Activated CD4-positive, alpha-beta memory T cell treated with anti-CD3 and anti-CD28 coated beads for 36 hours (primary cell): ENCODE data around the gene C3orf49. TPM values are rescaled to one million over a fixed set of nuclear protein-coding genes. Genes with fewer than 3 reads are reported as not detected.

Experiments used
- CTCF ChIA-PET: fragments of 350-600 bp; sonication (Branson Sonifier 250); formaldehyde crosslinking; loops from one replicate; lab custom pipeline; 2021; ENCODE audit warnings: antibody characterized with exemption, inconsistent platforms; lab: Charles Lee
- POLR2A ChIA-PET: fragments of 350-600 bp; sonication (Branson Sonifier 250); formaldehyde crosslinking; loops from one replicate; lab custom pipeline; 2021; ENCODE audit warnings: antibody characterized with exemption; lab: Charles Lee
- DNase-seq: peaks from one replicate; pipeline ENCODE4 v3.0.0-alpha.2; 2020
- H3K27ac Mint-ChIP-seq: one replicate; pipeline ENCODE4 v1.8.0; 2021; ENCODE audit warnings: mixed read lengths
- H3K27me3 Mint-ChIP-seq: one replicate; pipeline ENCODE4 v1.8.0; 2021; ENCODE audit warnings: mixed read lengths
- H3K36me3 Mint-ChIP-seq: one replicate; pipeline ENCODE4 v1.8.0; 2021; ENCODE audit warnings: mixed read lengths
- H3K4me1 Mint-ChIP-seq: one replicate; pipeline ENCODE4 v1.8.0; 2021; ENCODE audit warnings: low read depth, mixed read lengths
- H3K4me3 Mint-ChIP-seq: one replicate; pipeline ENCODE4 v1.8.0; 2021; ENCODE audit warnings: mild to moderate bottlenecking, mixed read lengths
- H3K9me3 Mint-ChIP-seq: one replicate; pipeline ENCODE4 v1.8.0; 2021; ENCODE audit warnings: mixed read lengths
- intact Hi-C: fragments of 100-400 bp; cut with micrococcal nuclease; formaldehyde crosslinking; loops from one replicate; pipeline ENCODE4 v1.15.1; 2023
- total RNA-seq, 2 experiments: library from RNA; stranded (reverse); gene quantifications; one replicate each; pipeline ENCODE4 v1.2.3, GENCODE V29; 2021

The C3orf49 gene
- total RNA-seq, 2 experiments from 2014 or later: not detected

GRCh38 chr3:63895422-63896189 is 76.5 kb downstream of the C3orf49 start:
- no peak overlapping the region for H3K4me3 Mint-ChIP-seq
- peaks cover 18% of the 10 kb centered on the region for H3K36me3 Mint-ChIP-seq
- H3K9me3 Mint-ChIP-seq: no peaks in the 10 kb centered on the region
- peaks cover 52% of the 10 kb centered on the region for H3K4me1 Mint-ChIP-seq
- no peak for DNase-seq
- POLR2A ChIA-PET: interaction anchor here (0.9 kb wide), 1 partner anchor 16 kb away, joined by 4 read pairs; the partner anchor contains the start of gene SCAANT1
- H3K27ac Mint-ChIP-seq: peak overlapping the region; percentile 65
- intact Hi-C loops: no loop called here
- CTCF ChIA-PET: interaction anchor here (1.1 kb wide), 1 partner anchor 16 kb away, joined by 4 read pairs; no protein-coding TSS in a partner anchor
- H3K27me3 Mint-ChIP-seq: no peaks in the 10 kb centered on the region

GRCh38 chr3:63896332-63897030 is 77.4 kb downstream of the C3orf49 start:
- CTCF ChIA-PET: interaction anchor here (1.1 kb wide), 1 partner anchor 15 kb away, joined by 4 read pairs; no protein-coding TSS in a partner anchor
- peaks cover 53% of the 10 kb centered on the region for H3K4me1 Mint-ChIP-seq

More at GRCh38 chr3:63896332-63897030, 77.4 kb downstream of the C3orf49 start:
- Mint-ChIP-seq H3K9me3 (peaks cover 3% of the 10 kb centered on the region), H3K27me3 (no peaks in the 10 kb centered on the region), H3K36me3 (peaks cover 22% of the 10 kb centered on the region), H3K4me3 (no peak overlapping the region), H3K27ac (no peak overlapping the region)
- no peak for DNase-seq
- POLR2A ChIA-PET: interaction anchor here (0.9 kb wide), 1 partner anchor 15 kb away, joined by 4 read pairs; the partner anchor contains the start of gene SCAANT1
- intact Hi-C loops: no loop called here

Other genes starting within 250 kb of the C3orf49 start
- gene SNTN, start 166.6 kb upstream of the C3orf49 start, total RNA-seq: not detected
- 10 to 100 TPM; 85.2 to 88.9 TPM for gene THOC7, start 44.5 kb downstream of the C3orf49 start, total RNA-seq
- gene ATXN7, start 44.6 kb downstream of the C3orf49 start, total RNA-seq: 10 to 100 TPM; 26.3 to 29.4 TPM
- gene SCAANT1, start 93.1 kb downstream of the C3orf49 start, total RNA-seq: not detected
- 100 to 1,000 TPM; 104 to 109 TPM for gene PSMD6, start 204.2 kb downstream of the C3orf49 start, total RNA-seq